ENCODE data around the gene ZDHHC24.

The ZDHHC24 gene

GRCh38 chr11:66566221-66566620 is 20.4 kb upstream of the ZDHHC24 start:
- DNase-seq (ENCODE audit: low spot score), result no peak

GRCh38 chr11:66564984-66565383 is 19.1 kb upstream of the ZDHHC24 start:
- DNase-seq (ENCODE audit: low spot score), result no peak

- DNase-seq (ENCODE audit: low spot score), result no peak
These were observed 18.7 kb upstream of the ZDHHC24 start for GRCh38 chr11:66564538-66564937.

GRCh38 chr11:66563832-66564231 is 18.0 kb upstream of the ZDHHC24 start:
- DNase-seq (ENCODE audit: low spot score), result no peak

GRCh38 chr11:66562907-66563583 is 17.2 kb upstream of the ZDHHC24 start:
- DNase-seq (ENCODE audit: low spot score), result no peak

GRCh38 chr11:66562275-66562674 is 16.4 kb upstream of the ZDHHC24 start:
- DNase-seq (ENCODE audit: low spot score), result no peak

GRCh38 chr11:66561975-66562248 is 16.1 kb upstream of the ZDHHC24 start:
- DNase-seq (ENCODE audit: low spot score), result no peak

- DNase-seq (ENCODE audit: low spot score), result no peak
These were observed 15.5 kb upstream of the ZDHHC24 start for GRCh38 chr11:66561178-66561974.

GRCh38 chr11:66559866-66560676 is 14.2 kb upstream of the ZDHHC24 start:
- DNase-seq (ENCODE audit: low spot score), result no peak

GRCh38 chr11:66559142-66559865 is 13.5 kb upstream of the ZDHHC24 start:
- peak; percentile 35 for DNase-seq (ENCODE audit: low spot score)

GRCh38 chr11:66557733-66558326 is 12.0 kb upstream of the ZDHHC24 start:
- no peak for DNase-seq (ENCODE audit: low spot score)

- DNase-seq (ENCODE audit: low spot score), result no peak
These were observed 10.2 kb upstream of the ZDHHC24 start for GRCh38 chr11:66556086-66556485.

GRCh38 chr11:66555416-66555815 is 9.6 kb upstream of the ZDHHC24 start:
- DNase-seq (ENCODE audit: low spot score), result no peak

- no peak for DNase-seq (ENCODE audit: low spot score)
These were observed 8.8 kb upstream of the ZDHHC24 start for GRCh38 chr11:66554602-66555001.

GRCh38 chr11:66550887-66551286 is 5.0 kb upstream of the ZDHHC24 start:
- no peak for DNase-seq (ENCODE audit: low spot score)

- DNase-seq (ENCODE audit: low spot score), result no peak
These were observed 3.8 kb upstream of the ZDHHC24 start for GRCh38 chr11:66549696-66550095.

- no peak for DNase-seq (ENCODE audit: low spot score)
These were observed 3.2 kb upstream of the ZDHHC24 start for GRCh38 chr11:66548774-66549630.

GRCh38 chr11:66548041-66548440 is 2.2 kb upstream of the ZDHHC24 start:
- DNase-seq (ENCODE audit: low spot score), result no peak

- no peak for DNase-seq (ENCODE audit: low spot score)
These were observed 1.8 kb upstream of the ZDHHC24 start for GRCh38 chr11:66547662-66548009.

- no peak for DNase-seq (ENCODE audit: low spot score)
These were observed 1.3 kb upstream of the ZDHHC24 start for GRCh38 chr11:66546966-66547661.
